IMR-90 (cell line): ENCODE results near the gene CALR3. TPM values are rescaled to one million over a fixed set of nuclear protein-coding genes. Genes with fewer than 3 reads are reported as not detected.

Source experiments
- ATAC-seq: fragments of 200-7000 bp; cut with Tn5 transposase; 2 replicates; pipeline ENCODE4 v1.9.1; 2020; ENCODE audit warnings: low read depth, mild to moderate bottlenecking, moderate library complexity
- BruUV-seq: library from RNA; stranded (reverse); fragments of 400-500 nt; replicated peaks from 2 replicates; lab custom pipeline; 2021; lab: Mats Ljungman, UMichigan
- CTCF ChIA-PET: fragments of 300-600 bp; formaldehyde crosslinking; extraction: SDS; loops from one replicate; lab custom pipeline; 2021; ENCODE audit warnings: antibody characterized with exemption; lab: Yijun Ruan, JAX
- POLR2A ChIA-PET: fragments of 300-600 bp; sonication (Branson Sonifier 250); formaldehyde crosslinking; loops from one replicate; lab custom pipeline; 2022; ENCODE audit warnings: antibody characterized with exemption; ENCODE audit not compliant: unreplicated experiment; lab: Charles Lee
- DNase-seq: peaks from one replicate; pipeline ENCODE4 v3.0.0; 2013
- H2AFZ ChIP-seq: replicated peaks from 2 replicates; pipeline ENCODE3; 2013; ENCODE audit warnings: low read length, mild to moderate bottlenecking; ENCODE audit not compliant: poor library complexity
- H2AK5ac ChIP-seq: 2 replicates; pipeline ENCODE4 v1.6.1; 2013; ENCODE audit warnings: low read depth, low read length, inconsistent platforms
- H2AK9ac ChIP-seq: replicated peaks from 2 replicates; pipeline ENCODE3; 2013; ENCODE audit warnings: mild to moderate bottlenecking, low read depth, low read length, moderate library complexity; ENCODE audit not compliant: poor library complexity
- H2BK120ac ChIP-seq: 2 replicates; pipeline ENCODE4 v1.6.1; 2013; ENCODE audit warnings: low read depth, low read length, inconsistent platforms
- H2BK15ac ChIP-seq: 3 replicates; pipeline ENCODE4 v1.6.1; 2013; ENCODE audit warnings: low read depth, low read length, inconsistent platforms
- H2BK20ac ChIP-seq: 2 replicates; pipeline ENCODE4 v1.6.1; 2013; ENCODE audit warnings: low read depth, mild to moderate bottlenecking, inconsistent platforms, low read length, moderate library complexity
- H2BK5ac ChIP-seq: 2 replicates; pipeline ENCODE4 v1.6.1; 2013; ENCODE audit warnings: mild to moderate bottlenecking, low read depth, low read length, inconsistent platforms; ENCODE audit not compliant: poor library complexity, severe bottlenecking
- H3K14ac ChIP-seq: replicated peaks from 2 replicates; pipeline ENCODE4 v1.6.1; 2013; ENCODE audit warnings: low read depth, low read length, inconsistent platforms
- H3K18ac ChIP-seq: 2 replicates; pipeline ENCODE4 v1.6.1; 2013; ENCODE audit warnings: low read depth, low read length, control low read depth
- H3K23ac ChIP-seq: 2 replicates; pipeline ENCODE4 v1.6.1; 2013; ENCODE audit warnings: low read depth, low read length, inconsistent platforms
- H3K27ac ChIP-seq: 2 replicates; pipeline ENCODE4 v1.5.1; 2013; ENCODE audit warnings: mild to moderate bottlenecking, control low read depth, low read length; ENCODE audit not compliant: insufficient read depth
- H3K27me3 ChIP-seq: 2 replicates; pipeline ENCODE4 v1.6.1; 2013; ENCODE audit warnings: low read length; ENCODE audit not compliant: control insufficient read depth, insufficient read depth
- H3K36me3 ChIP-seq: 2 replicates; pipeline ENCODE4 v1.6.1; 2013; ENCODE audit warnings: low read length, mixed read lengths; ENCODE audit not compliant: control insufficient read depth, insufficient read depth
- H3K4ac ChIP-seq: 2 replicates; pipeline ENCODE4 v1.6.1; 2013; ENCODE audit warnings: low read depth, low read length, inconsistent platforms
- H3K4me1 ChIP-seq: 2 replicates; pipeline ENCODE4 v1.6.1; 2013; ENCODE audit warnings: low read length, mixed read lengths; ENCODE audit not compliant: control insufficient read depth, insufficient read depth
- H3K4me2 ChIP-seq: 2 replicates; pipeline ENCODE4 v1.6.1; 2013; ENCODE audit warnings: low read depth, mild to moderate bottlenecking, control low read depth, low read length, moderate library complexity
- H3K4me3 ChIP-seq: 2 replicates; pipeline ENCODE4 v1.5.1; 2013; ENCODE audit warnings: low read depth, mild to moderate bottlenecking, control low read depth, low read length, moderate library complexity; ENCODE audit not compliant: insufficient read depth
- H3K56ac ChIP-seq: 2 replicates; pipeline ENCODE4 v1.6.1; 2013; ENCODE audit warnings: low read length, inconsistent platforms; ENCODE audit not compliant: insufficient read depth; ENCODE audit errors: extremely low read depth
- H3K79me1 ChIP-seq, 2 experiments: 2 replicates each; pipeline ENCODE4 v1.6.1; 2013; ENCODE audit warnings: low read length in 2 of 2, inconsistent platforms in 1 of 2, low read depth in 1 of 2
- H3K9ac ChIP-seq: 2 replicates; pipeline ENCODE4 v1.6.1; 2013; ENCODE audit warnings: low read depth, low read length, control low read depth
- H3K9me1 ChIP-seq: 2 replicates; pipeline ENCODE4 v1.6.1; 2013; ENCODE audit warnings: low read length, inconsistent platforms; ENCODE audit not compliant: insufficient read depth
- H3K9me3 ChIP-seq: 2 replicates; pipeline ENCODE4 v1.6.1; 2013; ENCODE audit warnings: low read length; ENCODE audit not compliant: control insufficient read depth, insufficient read depth
- H4K20me1 ChIP-seq: 2 replicates; pipeline ENCODE4 v1.6.1; 2013; ENCODE audit warnings: low read length, inconsistent platforms; ENCODE audit not compliant: insufficient read depth
- H4K5ac ChIP-seq: 2 replicates; pipeline ENCODE4 v1.6.1; 2013; ENCODE audit warnings: mild to moderate bottlenecking, low read depth, low read length, control low read depth
- H4K8ac ChIP-seq, 2 experiments: 2 replicates each; pipeline ENCODE4 v1.6.1; 2013; ENCODE audit warnings: low read depth in 2 of 2, low read length in 2 of 2, control low read depth in 1 of 2, inconsistent platforms in 1 of 2
- H4K91ac ChIP-seq: 2 replicates; pipeline ENCODE4 v1.6.1; 2013; ENCODE audit warnings: low read depth, low read length, inconsistent platforms; ENCODE audit not compliant: insufficient read depth
- BHLHE40 ChIP-seq: fragments of 150-350 bp; IDR thresholded peaks from 2 replicates; pipeline ENCODE4 v1.6.1; 2016; ENCODE audit warnings: mild to moderate bottlenecking, low read depth, low read length
- CEBPB ChIP-seq: IDR thresholded peaks from 2 replicates; pipeline ENCODE4 v1.6.1; 2012; ENCODE audit warnings: low read depth, low read length, improper control_type of control experiment
- CHD1 ChIP-seq: IDR thresholded peaks from 2 replicates; pipeline ENCODE4 v1.6.1; 2012; ENCODE audit warnings: low read depth, low read length, improper control_type of control experiment
- FOS ChIP-seq: fragments of 150-350 bp; IDR thresholded peaks from 2 replicates; pipeline ENCODE4 v1.6.1; 2016; ENCODE audit warnings: low read depth, low read length
- MAFK ChIP-seq: IDR thresholded peaks from 2 replicates; pipeline ENCODE4 v1.6.1; 2012; ENCODE audit warnings: low read depth, low read length, improper control_type of control experiment
- MAZ ChIP-seq: IDR thresholded peaks from 2 replicates; pipeline ENCODE4 v1.6.1; 2012; ENCODE audit warnings: low read depth, mild to moderate bottlenecking, low read length, improper control_type of control experiment, moderate library complexity, borderline replicate concordance
- MXI1 ChIP-seq: IDR thresholded peaks from 2 replicates; pipeline ENCODE4 v1.6.1; 2012; ENCODE audit warnings: low read depth, mild to moderate bottlenecking, low read length, moderate library complexity, borderline replicate concordance
- NFE2L2 ChIP-seq: fragments of 150-350 bp; IDR thresholded peaks from 2 replicates; pipeline ENCODE4 v1.6.1; 2016; ENCODE audit warnings: low read depth, mild to moderate bottlenecking, low read length
- POLR2A ChIP-seq: IDR thresholded peaks from 2 replicates; pipeline ENCODE4 v1.6.1; 2012; ENCODE audit warnings: mild to moderate bottlenecking, low read depth, low read length
- RAD21 ChIP-seq: IDR thresholded peaks from 2 replicates; pipeline ENCODE4 v1.6.1; 2012; ENCODE audit warnings: low read length, improper control_type of control experiment
- RCOR1 ChIP-seq: IDR thresholded peaks from 2 replicates; pipeline ENCODE4 v1.6.1; 2012; ENCODE audit warnings: mild to moderate bottlenecking, low read length, improper control_type of control experiment; ENCODE audit not compliant: insufficient replicate concordance
- RFX5 ChIP-seq: IDR thresholded peaks from 2 replicates; pipeline ENCODE4 v1.8.0; 2012; ENCODE audit warnings: low read depth, mild to moderate bottlenecking, low read length, moderate library complexity
- SMC3 ChIP-seq: fragments of 150-350 bp; IDR thresholded peaks from 2 replicates; pipeline ENCODE4 v1.6.1; 2016; ENCODE audit warnings: low read depth, mild to moderate bottlenecking, antibody characterized with exemption, low read length, moderate library complexity
- WGBS, 2 experiments: methylation state at CpG; one replicate each; pipeline versions ENCODE4 v1.1.5 to v1.1.7; 2013; ENCODE audit warnings: missing lambda C conversion rate in 2 of 2; ENCODE audit not compliant: insufficient read length in 1 of 2; ENCODE audit errors: extremely low coverage in 2 of 2; 5-methylcytosine and 5-hydroxymethylcytosine counted together
- dilution Hi-C: fragments of 300-500 bp; cut with HindIII; formaldehyde crosslinking; loops from one replicate; pipeline ENCODE4 v1.14.3; 2018; ENCODE audit warnings: low sequenced_read_pairs; ENCODE audit not compliant: unreplicated experiment
- in situ Hi-C: fragments of 300-500 bp; cut with MboI; formaldehyde crosslinking; loops from 3 replicates; pipeline ENCODE4 v1.14.3; 2019; ENCODE audit warnings: low sequenced_read_pairs, inconsistent platforms, mixed read lengths
- intact Hi-C: fragments of 100-400 bp; cut with micrococcal nuclease; formaldehyde crosslinking; loops from 2 replicates; pipeline ENCODE4 v1.10.0; 2022
- polyA plus RNA-seq, 3 experiments: library from polyadenylated mRNA; depleted of rRNA; stranded (reverse); fragments of >200 nt; gene quantifications; 2 replicates each; pipeline ENCODE4 v1.2.3, GENCODE V29; 2012; ENCODE audit warnings: low replicate concordance in 1 of 3
- total RNA-seq: library from RNA; depleted of rRNA; stranded (reverse); fragments of >200 nt; gene quantifications from 2 replicates; pipeline ENCODE4 v1.2.3, GENCODE V29; 2012
- TF ChIP-seq, protein P1 (sequence below): fragments of 150-350 bp; IDR thresholded peaks from 2 replicates; pipeline ENCODE4 v1.6.1; 2016; ENCODE audit warnings: low read depth, mild to moderate bottlenecking, low read length, moderate library complexity, borderline replicate concordance
- TF ChIP-seq, protein P2 (sequence below): fragments of 150-350 bp; IDR thresholded peaks from 2 replicates; pipeline ENCODE4 v1.6.1; 2017; ENCODE audit warnings: mild to moderate bottlenecking, antibody characterized with exemption, low read length, low read depth
- TF ChIP-seq, protein P3 (sequence below): conservative IDR thresholded peaks from 2 replicates; pipeline ENCODE4 v1.5.1; 2012; ENCODE audit warnings: mild to moderate bottlenecking, low read depth, low read length, improper control_type of control experiment

CALR3 gene
- total and polyA plus RNA-seq, 2 of the 4 experiments (the other 2 are of a cell fraction): not detected

DNA sequence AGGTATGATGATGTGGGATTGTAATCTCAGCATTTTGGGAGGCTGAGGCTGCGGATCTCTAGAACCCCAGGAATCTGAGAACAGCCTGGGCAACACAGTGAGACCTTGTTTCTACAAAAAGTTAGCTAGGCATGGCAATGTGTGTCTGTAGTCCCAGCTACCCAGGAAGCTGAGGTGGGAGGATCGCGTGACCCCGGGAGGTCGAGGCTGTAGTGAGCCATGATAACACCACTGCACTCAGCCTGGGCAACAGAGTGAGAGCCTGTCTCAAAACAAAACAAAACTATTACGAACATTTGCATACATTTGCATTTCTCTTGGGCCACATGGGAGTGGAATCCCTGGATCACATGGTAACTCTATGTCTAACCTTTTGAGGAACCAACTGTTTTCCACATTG lies 1.9 kb upstream of the CALR3 start:
- Histone ChIP-seq H4K5ac (no peak overlapping the region), H4K91ac (no peak overlapping the region), H3K14ac (no peak overlapping the region), H2AK9ac (no peak overlapping the region), H3K9ac (no peak overlapping the region), H2BK20ac (no peak overlapping the region), H2BK5ac (no peak overlapping the region), H3K9me3 (no peaks in the 10 kb centered on the region), H4K8ac (no peak overlapping the region), H2BK15ac (no peak overlapping the region), H2AFZ (no peak overlapping the region), H2AK5ac (no peak overlapping the region), H3K9me1 (no peaks in the 10 kb centered on the region; the same call in 1 of the 2 replicates), H3K56ac (no peak overlapping the region), H3K4ac (no peak overlapping the region), H3K4me1 (peaks cover 3% of the 10 kb centered on the region; the same call in 1 of the 2 replicates), H2BK120ac (no peak overlapping the region), H3K27ac (no peak overlapping the region), H3K23ac (no peak overlapping the region; the same call in 1 of the 2 replicates), H3K18ac (no peak overlapping the region), H3K4me2 (no peak overlapping the region), H4K20me1 (no peaks in the 10 kb centered on the region), H3K4me3 (no peak overlapping the region), H3K36me3 (peaks cover 6% of the 10 kb centered on the region), H3K27me3 (no peaks in the 10 kb centered on the region), H3K79me1 (peaks cover 19 to 25% of the 10 kb centered on the region in 2 experiments)
- ChIA-PET POLR2A (no interaction called here), CTCF (no interaction called here)
- BruUV-seq: no TSS peak
- ATAC-seq (no peak), DNase-seq (no peak)
- TF ChIP-seq FOS: no peak
- TF ChIP-seq CHD1: no peak
- no peak for TF ChIP-seq NFE2L2
- TF ChIP-seq, protein P1, sequence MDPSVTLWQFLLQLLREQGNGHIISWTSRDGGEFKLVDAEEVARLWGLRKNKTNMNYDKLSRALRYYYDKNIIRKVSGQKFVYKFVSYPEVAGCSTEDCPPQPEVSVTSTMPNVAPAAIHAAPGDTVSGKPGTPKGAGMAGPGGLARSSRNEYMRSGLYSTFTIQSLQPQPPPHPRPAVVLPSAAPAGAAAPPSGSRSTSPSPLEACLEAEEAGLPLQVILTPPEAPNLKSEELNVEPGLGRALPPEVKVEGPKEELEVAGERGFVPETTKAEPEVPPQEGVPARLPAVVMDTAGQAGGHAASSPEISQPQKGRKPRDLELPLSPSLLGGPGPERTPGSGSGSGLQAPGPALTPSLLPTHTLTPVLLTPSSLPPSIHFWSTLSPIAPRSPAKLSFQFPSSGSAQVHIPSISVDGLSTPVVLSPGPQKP: no peak
- TF ChIP-seq RAD21: no peak
- TF ChIP-seq POLR2A: no peak
- no peak for TF ChIP-seq CEBPB
- TF ChIP-seq RFX5: no peak
- TF ChIP-seq MAZ: no peak
- TF ChIP-seq BHLHE40: no peak
- TF ChIP-seq, protein P2, sequence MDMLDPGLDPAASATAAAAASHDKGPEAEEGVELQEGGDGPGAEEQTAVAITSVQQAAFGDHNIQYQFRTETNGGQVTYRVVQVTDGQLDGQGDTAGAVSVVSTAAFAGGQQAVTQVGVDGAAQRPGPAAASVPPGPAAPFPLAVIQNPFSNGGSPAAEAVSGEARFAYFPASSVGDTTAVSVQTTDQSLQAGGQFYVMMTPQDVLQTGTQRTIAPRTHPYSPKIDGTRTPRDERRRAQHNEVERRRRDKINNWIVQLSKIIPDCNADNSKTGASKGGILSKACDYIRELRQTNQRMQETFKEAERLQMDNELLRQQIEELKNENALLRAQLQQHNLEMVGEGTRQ: no peak
- TF ChIP-seq RCOR1: no peak
- TF ChIP-seq MXI1: no peak
- TF ChIP-seq MAFK: no peak
- TF ChIP-seq, protein P3, sequence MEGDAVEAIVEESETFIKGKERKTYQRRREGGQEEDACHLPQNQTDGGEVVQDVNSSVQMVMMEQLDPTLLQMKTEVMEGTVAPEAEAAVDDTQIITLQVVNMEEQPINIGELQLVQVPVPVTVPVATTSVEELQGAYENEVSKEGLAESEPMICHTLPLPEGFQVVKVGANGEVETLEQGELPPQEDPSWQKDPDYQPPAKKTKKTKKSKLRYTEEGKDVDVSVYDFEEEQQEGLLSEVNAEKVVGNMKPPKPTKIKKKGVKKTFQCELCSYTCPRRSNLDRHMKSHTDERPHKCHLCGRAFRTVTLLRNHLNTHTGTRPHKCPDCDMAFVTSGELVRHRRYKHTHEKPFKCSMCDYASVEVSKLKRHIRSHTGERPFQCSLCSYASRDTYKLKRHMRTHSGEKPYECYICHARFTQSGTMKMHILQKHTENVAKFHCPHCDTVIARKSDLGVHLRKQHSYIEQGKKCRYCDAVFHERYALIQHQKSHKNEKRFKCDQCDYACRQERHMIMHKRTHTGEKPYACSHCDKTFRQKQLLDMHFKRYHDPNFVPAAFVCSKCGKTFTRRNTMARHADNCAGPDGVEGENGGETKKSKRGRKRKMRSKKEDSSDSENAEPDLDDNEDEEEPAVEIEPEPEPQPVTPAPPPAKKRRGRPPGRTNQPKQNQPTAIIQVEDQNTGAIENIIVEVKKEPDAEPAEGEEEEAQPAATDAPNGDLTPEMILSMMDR: no peak
- no peak for TF ChIP-seq SMC3
- no CpG with 5 or more reads among the region's 6 CpGs for WGBS, 2 experiments
- in situ Hi-C loops (no loop called here), intact Hi-C loops (no loop called here), dilution Hi-C loops (no loop called here)
